ENCODE measurements around the gene CLMN. TPM values are rescaled to one million over a fixed set of nuclear protein-coding genes. Genes with fewer than 3 reads are reported as not detected.

The CLMN gene
- total and polyA plus RNA-seq, 2 of the 8 experiments (the other 6 are each of a cell fraction or from before 2014, with no cell fraction given): 1.6 to 8.2 TPM

DNA sequence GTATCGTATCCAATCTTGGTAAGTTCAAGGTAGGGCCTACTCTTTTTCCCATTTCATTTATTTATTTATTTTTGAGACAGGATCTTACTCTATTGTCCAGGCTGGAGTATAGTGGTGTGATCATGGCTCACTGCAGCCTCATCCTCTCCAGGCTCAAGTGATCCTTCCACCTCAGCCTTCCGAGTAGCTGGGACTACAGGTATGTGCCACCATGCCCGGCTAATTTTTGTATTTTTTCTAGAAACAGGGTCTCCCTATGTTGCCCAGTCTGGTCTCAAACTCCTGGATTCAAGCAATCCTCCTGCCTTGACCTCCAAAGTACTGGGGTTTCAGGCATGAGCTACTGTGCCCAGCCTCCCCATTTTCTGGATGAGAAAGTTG, 57.2 kb downstream of the CLMN start (continued):
- TF ChIP-seq KDM1A (IDR thresholded peaks at IDR 0.05; ENCODE audit: borderline replicate concordance, low read length) (no peak), ZNF274 (IDR thresholded peaks at IDR 0.05; ENCODE audit: borderline replicate concordance, extremely low read depth, low read length) (no peak), SP4 (IDR thresholded peaks at IDR 0.05; ENCODE audit: low read length) (no peak)

Measured in H1 (cell line).